OCI-LY1 (cell line): ENCODE results near the gene ZCCHC14.

Experiments used
- H2AFZ ChIP-seq: fragments of 200-600 bp; sonication (generic), shearing (Covaris generic); 2 replicates; pipeline ENCODE4 v1.6.0; 2014; ENCODE audit warnings: antibody characterized with exemption, mild to moderate bottlenecking, low read length
- H3F3A ChIP-seq: fragments of 200-600 bp; sonication (generic), shearing (Covaris generic); 2 replicates; pipeline ENCODE4 v1.6.0; 2014; ENCODE audit warnings: mild to moderate bottlenecking, antibody characterized with exemption, low read length, moderate library complexity; ENCODE audit not compliant: insufficient read depth
- H3K27ac ChIP-seq: fragments of 200-600 bp; sonication (generic); 2 replicates; pipeline ENCODE4 v1.5.1; 2014; ENCODE audit warnings: low read length, mixed run types, mild to moderate bottlenecking, low read depth; ENCODE audit not compliant: poor library complexity, severe bottlenecking
- H3K27me3 ChIP-seq: fragments of 200-600 bp; sonication (generic); 2 replicates; pipeline ENCODE4 v1.6.0; 2014; ENCODE audit warnings: antibody characterized with exemption, mild to moderate bottlenecking, low read length, moderate library complexity; ENCODE audit not compliant: insufficient read depth
- H3K36me3 ChIP-seq: fragments of 200-600 bp; sonication (generic); 2 replicates; pipeline ENCODE4 v1.6.1; 2014; ENCODE audit warnings: mild to moderate bottlenecking, antibody characterized with exemption, low read length, moderate library complexity, mixed read lengths; ENCODE audit not compliant: insufficient read depth
- H3K4me1 ChIP-seq: fragments of 200-600 bp; sonication (generic); 2 replicates; pipeline ENCODE4 v1.5.1; 2014; ENCODE audit warnings: mild to moderate bottlenecking, low read length, moderate library complexity; ENCODE audit not compliant: insufficient read depth, severe bottlenecking
- H3K4me2 ChIP-seq: fragments of 200-600 bp; sonication (generic), shearing (Covaris generic); 2 replicates; pipeline ENCODE4 v1.6.1; 2014; ENCODE audit warnings: low read length
- H3K4me3 ChIP-seq: fragments of 200-600 bp; sonication (generic); 2 replicates; pipeline ENCODE4 v1.5.1; 2014; ENCODE audit warnings: low read length, low read depth, mild to moderate bottlenecking, mixed read lengths; ENCODE audit not compliant: poor library complexity, severe bottlenecking
- H3K79me2 ChIP-seq: fragments of 200-600 bp; shearing (Covaris generic); 2 replicates; pipeline ENCODE4 v1.6.1; 2016; ENCODE audit warnings: mixed run types, low read length, mixed read lengths; ENCODE audit not compliant: insufficient read depth
- H3K9ac ChIP-seq: fragments of 200-600 bp; sonication (generic), shearing (Covaris generic); 2 replicates; pipeline ENCODE4 v1.6.1; 2014; ENCODE audit warnings: mild to moderate bottlenecking, low read length, mixed read lengths
- H3K9me2 ChIP-seq: fragments of 200-600 bp; sonication (generic), shearing (Covaris generic); 2 replicates; pipeline ENCODE4 v1.6.1; 2014; ENCODE audit warnings: low read depth, mild to moderate bottlenecking, low read length, mixed read lengths
- H3K9me3 ChIP-seq: fragments of 200-600 bp; shearing (Covaris generic); 2 replicates; pipeline ENCODE4 v1.6.1; 2014; ENCODE audit warnings: low read length, mixed read lengths
- H4K20me1 ChIP-seq: fragments of 200-600 bp; sonication (generic), shearing (Covaris generic); 2 replicates; pipeline ENCODE4 v1.6.0; 2016; ENCODE audit warnings: mild to moderate bottlenecking, low read length; ENCODE audit not compliant: insufficient read depth
- CTCF ChIP-seq: fragments of 200-600 bp; sonication (generic), shearing (Covaris generic); IDR thresholded peaks from 2 replicates; pipeline ENCODE4 v1.5.1; 2017; ENCODE audit warnings: mild to moderate bottlenecking, antibody characterized with exemption, low read length, moderate library complexity, mixed read lengths
- EZH2 ChIP-seq: fragments of 200-600 bp; sonication (generic), shearing (Covaris generic); IDR thresholded peaks from 2 replicates; pipeline ENCODE4 v1.8.0; 2017; ENCODE audit warnings: borderline replicate concordance, mixed run types, mild to moderate bottlenecking, antibody characterized with exemption, low read length, moderate library complexity, mixed read lengths

The ZCCHC14 gene

GRCh38 chr16:87459833-87460232, 33.0 kb downstream of the ZCCHC14 start:
- Histone ChIP-seq H3K27ac (no peak overlapping the region), H3K27me3 (no peaks in the 10 kb centered on the region), H2AFZ (no peak overlapping the region), H3K9me2 (no peaks in the 10 kb centered on the region), H3K79me2 (no peaks in the 10 kb centered on the region), H3K4me2 (no peak overlapping the region), H3K4me1 (peaks cover 10% of the 10 kb centered on the region), H3K36me3 (peaks cover 34% of the 10 kb centered on the region; the same call in 1 of the 2 replicates), H3K4me3 (no peak overlapping the region), H3K9ac (no peak overlapping the region), H4K20me1 (no peaks in the 10 kb centered on the region), H3K9me3 (no peaks in the 10 kb centered on the region), H3F3A (no peaks in the 10 kb centered on the region)
- TF ChIP-seq CTCF (no peak), EZH2 (no peak)

- H2AFZ ChIP-seq = no peak overlapping the region
- no peaks in the 10 kb centered on the region for H3K9me3 ChIP-seq
- H3F3A ChIP-seq = no peaks in the 10 kb centered on the region
- H3K79me2 ChIP-seq = no peaks in the 10 kb centered on the region
- no peaks in the 10 kb centered on the region for H3K9me2 ChIP-seq
- no peak overlapping the region for H3K4me2 ChIP-seq
- H3K9ac ChIP-seq = no peak overlapping the region
- H3K4me3 ChIP-seq = no peak overlapping the region
- peaks cover 34% of the 10 kb centered on the region; the same call in 1 of the 2 replicates for H3K36me3 ChIP-seq
- no peaks in the 10 kb centered on the region for H3K27me3 ChIP-seq
- peaks cover 2% of the 10 kb centered on the region for H3K4me1 ChIP-seq
- TF ChIP-seq CTCF = no peak
- TF ChIP-seq EZH2 = no peak
- no peaks in the 10 kb centered on the region for H4K20me1 ChIP-seq
- H3K27ac ChIP-seq = no peak overlapping the region
Measured at GRCh38 chr16:87459027-87459426, 33.8 kb downstream of the ZCCHC14 start.

GRCh38 chr16:87458424-87458915, 34.4 kb downstream of the ZCCHC14 start:
- no peaks in the 10 kb centered on the region for H3K79me2 ChIP-seq
- H3K4me2 ChIP-seq = no peak overlapping the region
- peaks cover 38% of the 10 kb centered on the region; the same call in 1 of the 2 replicates for H3K36me3 ChIP-seq
- no peaks in the 10 kb centered on the region for H4K20me1 ChIP-seq
- no peak for TF ChIP-seq EZH2
- no peak for TF ChIP-seq CTCF
- H3F3A ChIP-seq = no peaks in the 10 kb centered on the region
- H3K4me1 ChIP-seq = no peaks in the 10 kb centered on the region
- no peak overlapping the region for H2AFZ ChIP-seq
- H3K9me3 ChIP-seq = no peaks in the 10 kb centered on the region
- no peaks in the 10 kb centered on the region for H3K27me3 ChIP-seq
- no peak overlapping the region for H3K4me3 ChIP-seq
- H3K9ac ChIP-seq = no peak overlapping the region
- no peaks in the 10 kb centered on the region for H3K9me2 ChIP-seq
- no peak overlapping the region for H3K27ac ChIP-seq
